Frontal cortex (tissue), 4 donors: Measurements from ENCODE around the gene PTPA. TPM values are rescaled to one million over a fixed set of nuclear protein-coding genes. Genes with fewer than 3 reads are reported as not detected.

Source experiments
- DNase-seq, 2 donors: peaks; one replicate each; pipeline ENCODE4 v3.0.0; 2012; ENCODE audit warnings: low spot score in 2 of 2
- FAIRE-seq: peaks from 2 replicates; lab custom pipeline; 2012; peaks lifted over from hg19 to GRCh38; lab: Jason Lieb, UNC
- total RNA-seq: library from RNA; depleted of rRNA; stranded (reverse); fragments of >200 nt; gene quantifications from one replicate; pipeline ENCODE4 v1.2.3, GENCODE V29; 2014
- donor health status: control.
- donor health status: control.
- donor health status: control.

The PTPA gene
- total RNA-seq, 1 donor from 2014 or later = 55.0 TPM

- DNase-seq (peak; percentile 98 to 99), FAIRE-seq (peak; percentile 91)
Observed at GRCh38 chr9:129080601-129081387, 30.4 kb upstream of the PTPA start, which contains the start of gene DOLPP1. Gene DOLPP1 (plus strand): TSS chr9:129081111. CDS start chr9:129081132, 21 bp downstream.

- DNase-seq (peak in 1 of 2 donors; percentile 88), FAIRE-seq (no peak)
Observed at GRCh38 chr9:129081388-129081904, 29.8 kb upstream of the PTPA start.

- FAIRE-seq (no peak), DNase-seq (no peak)
Observed at GRCh38 chr9:129084087-129084486, 27.1 kb upstream of the PTPA start.

GRCh38 chr9:129089246-129089645, 22.0 kb upstream of the PTPA start:
- DNase-seq (no peak), FAIRE-seq (no peak)

GRCh38 chr9:129093602-129094386, 17.4 kb upstream of the PTPA start:
- no peak for DNase-seq
- no peak for FAIRE-seq

GRCh38 chr9:129094387-129095169, 16.6 kb upstream of the PTPA start:
- DNase-seq (no peak), FAIRE-seq (no peak)

GRCh38 chr9:129095170-129095667, 16.0 kb upstream of the PTPA start:
- no peak for FAIRE-seq
- no peak for DNase-seq

GRCh38 chr9:129095908-129096307, 15.3 kb upstream of the PTPA start:
- DNase-seq (no peak), FAIRE-seq (no peak)

- DNase-seq (no peak), FAIRE-seq (no peak)
Observed at GRCh38 chr9:129097671-129098306, 13.4 kb upstream of the PTPA start.

GRCh38 chr9:129098328-129098727, 12.9 kb upstream of the PTPA start:
- DNase-seq = no peak
- no peak for FAIRE-seq

GRCh38 chr9:129100383-129101169, 10.6 kb upstream of the PTPA start:
- no peak for DNase-seq
- no peak for FAIRE-seq

- DNase-seq (no peak), FAIRE-seq (no peak)
Observed at GRCh38 chr9:129101279-129101678, 9.9 kb upstream of the PTPA start.

GRCh38 chr9:129102095-129102525, 9.1 kb upstream of the PTPA start:
- no peak for DNase-seq

GRCh38 chr9:129102791-129103594, 8.2 kb upstream of the PTPA start:
- FAIRE-seq (no peak), DNase-seq (peak; percentile 43 to 71)

More at GRCh38 chr9:129102095-129102525, 9.1 kb upstream of the PTPA start:
- FAIRE-seq = no peak

GRCh38 chr9:129103595-129103965, 7.6 kb upstream of the PTPA start:
- DNase-seq (no peak), FAIRE-seq (no peak)

- FAIRE-seq (no peak), DNase-seq (no peak)
Observed at GRCh38 chr9:129104051-129104450, 7.2 kb upstream of the PTPA start.

GRCh38 chr9:129105857-129106694, 5.1 kb upstream of the PTPA start:
- FAIRE-seq = no peak
- no peak for DNase-seq
